OCI-M1 (cell line): ENCODE measurements around the gene CATSPERZ.
A peak's percentile ranks its signal among the peaks of the same experiment; 100 is the strongest.
"Not testable (repeated sequence)": the region's sequence is repeated elsewhere in the genome, so short reads cannot be mapped to it uniquely, and the experiment has no call there.

ENCODE experiments used
- DNase-seq: peaks from one replicate; lab custom pipeline; 2025; lab: John Stamatoyannopoulos, UW

Gene CATSPERZ

GRCh38 chr11:64304316-64305072 lies 4.3 kb downstream of the CATSPERZ start:
- DNase-seq = peak; percentile 97

- peak; percentile 99 for DNase-seq
Measured at GRCh38 chr11:64305075-64305690, 5.0 kb downstream of the CATSPERZ start, which contains the start of gene ESRRA. Gene ESRRA (plus strand): TSS chr11:64305524. CDS start chr11:64307180, 1,656 bp downstream.

GRCh38 chr11:64305691-64306562 lies 5.8 kb downstream of the CATSPERZ start:
- peak; percentile 92 for DNase-seq

GRCh38 chr11:64306563-64306875 lies 6.4 kb downstream of the CATSPERZ start:
- no peak for DNase-seq

- peak; percentile 21 for DNase-seq
Measured at GRCh38 chr11:64306876-64307622, 6.9 kb downstream of the CATSPERZ start.

GRCh38 chr11:64307795-64308194 lies 7.6 kb downstream of the CATSPERZ start:
- DNase-seq = not testable (repeated sequence)

GRCh38 chr11:64312947-64313346 lies 12.8 kb downstream of the CATSPERZ start:
- no peak for DNase-seq

- no peak for DNase-seq
Measured at GRCh38 chr11:64313491-64314145, 13.5 kb downstream of the CATSPERZ start.

- DNase-seq = no peak
Measured at GRCh38 chr11:64314146-64314804, 14.1 kb downstream of the CATSPERZ start.

GRCh38 chr11:64314805-64315561 lies 14.8 kb downstream of the CATSPERZ start:
- no peak for DNase-seq

DNA sequence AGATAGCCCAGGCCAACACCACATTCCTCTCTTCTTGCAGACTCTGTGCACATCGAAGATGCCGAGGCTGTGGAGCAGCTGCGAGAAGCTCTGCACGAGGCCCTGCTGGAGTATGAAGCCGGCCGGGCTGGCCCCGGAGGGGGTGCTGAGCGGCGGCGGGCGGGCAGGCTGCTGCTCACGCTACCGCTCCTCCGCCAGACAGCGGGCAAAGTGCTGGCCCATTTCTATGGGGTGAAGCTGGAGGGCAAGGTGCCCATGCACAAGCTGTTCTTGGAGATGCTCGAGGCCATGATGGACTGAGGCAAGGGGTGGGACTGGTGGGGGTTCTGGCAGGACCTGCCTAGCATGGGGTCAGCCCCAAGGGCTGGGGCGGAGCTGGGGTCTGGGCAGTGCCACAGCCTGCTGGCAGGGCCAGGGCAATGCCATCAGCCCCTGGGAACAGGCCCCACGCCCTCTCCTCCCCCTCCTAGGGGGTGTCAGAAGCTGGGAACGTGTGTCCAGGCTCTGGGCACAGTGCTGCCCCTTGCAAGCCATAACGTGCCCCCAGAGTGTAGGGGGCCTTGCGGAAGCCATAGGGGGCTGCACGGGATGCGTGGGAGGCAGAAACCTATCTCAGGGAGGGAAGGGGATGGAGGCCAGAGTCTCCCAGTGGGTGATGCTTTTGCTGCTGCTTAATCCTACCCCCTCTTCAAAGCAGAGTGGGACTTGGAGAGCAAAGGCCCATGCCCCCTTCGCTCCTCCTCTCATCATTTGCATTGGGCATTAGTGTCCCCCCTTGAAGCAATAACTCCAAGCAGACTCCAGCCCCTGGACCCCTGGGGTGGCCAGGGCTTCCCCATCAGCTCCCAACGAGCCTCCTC lies 15.7 kb downstream of the CATSPERZ start:
- DNase-seq = not testable (repeated sequence)

DNA sequence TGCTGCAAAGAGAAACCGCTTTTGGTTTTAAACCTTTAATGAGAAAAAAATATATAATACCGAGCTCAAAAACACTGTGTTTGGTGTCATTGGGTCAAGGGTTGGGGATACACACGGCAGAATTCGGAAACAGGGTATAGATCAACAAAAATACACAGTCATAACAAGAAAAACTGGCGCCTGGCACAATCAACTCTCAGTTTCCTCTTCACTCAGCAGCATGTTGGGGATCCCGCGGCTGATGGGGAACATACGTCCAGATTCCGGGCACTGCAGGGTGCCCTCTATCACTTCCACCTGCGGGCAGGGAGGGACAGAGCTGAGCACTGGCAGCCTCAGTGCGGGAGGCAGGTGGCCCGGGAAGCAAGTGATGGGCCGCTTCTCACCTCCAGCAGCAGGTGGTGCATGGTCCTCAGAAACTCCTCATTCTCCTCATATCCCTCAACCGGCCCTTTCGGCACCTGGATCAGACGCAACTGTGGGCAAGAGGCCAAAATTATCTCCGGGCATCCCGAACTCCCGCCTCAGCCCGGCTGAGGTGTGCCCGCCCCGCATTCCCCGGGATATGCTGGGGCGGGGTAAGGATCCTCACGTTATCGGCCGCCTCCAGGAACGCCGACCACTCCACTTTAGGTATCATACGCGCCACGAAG lies 16.6 kb downstream of the CATSPERZ start:
- peak; percentile 78 for DNase-seq

DNA sequence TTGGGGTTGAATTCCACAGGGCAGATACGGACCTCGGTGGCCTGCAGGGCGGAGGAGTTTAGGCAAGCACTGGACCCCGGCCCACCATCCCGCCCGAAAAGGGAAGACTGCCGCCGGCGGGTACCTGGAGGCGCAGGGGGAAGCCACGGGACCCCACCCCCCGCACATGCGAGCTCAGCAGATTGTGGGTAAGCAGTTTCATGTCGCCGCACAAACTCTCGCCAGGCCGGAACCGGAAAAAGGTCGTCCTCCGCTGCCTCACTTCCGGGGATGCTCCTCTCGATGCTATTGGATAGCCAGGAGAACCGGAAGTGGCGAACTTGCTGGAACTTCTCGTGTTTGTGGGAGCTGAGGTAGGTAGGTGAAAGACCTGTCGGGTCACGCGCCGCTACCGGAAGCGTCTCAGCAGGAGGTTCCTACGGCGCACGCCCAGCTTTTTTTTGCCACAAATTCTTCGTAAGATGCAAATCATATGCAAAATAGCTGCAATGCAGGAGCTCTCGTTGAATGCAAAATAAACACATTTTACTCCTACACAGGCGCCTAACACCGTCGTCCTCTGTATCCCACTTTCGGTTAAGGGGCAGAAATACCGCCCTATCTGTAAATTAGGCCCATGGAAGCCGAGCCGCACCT lies 17.3 kb downstream of the CATSPERZ start, which contains the start of gene TRMT112:
TSS of gene TRMT112 (minus strand) at position 235 of the 636 bp plus-strand sequence. CDS start at position 202, 33 bp downstream.
- peak; percentile 99 for DNase-seq

GRCh38 chr11:64317961-64318765 lies 18.0 kb downstream of the CATSPERZ start, which contains the start of gene PRDX5:
Gene PRDX5 (plus strand): TSS chr11:64318121. CDS start chr11:64318216, 95 bp downstream.
- peak; percentile 98 for DNase-seq

DNA sequence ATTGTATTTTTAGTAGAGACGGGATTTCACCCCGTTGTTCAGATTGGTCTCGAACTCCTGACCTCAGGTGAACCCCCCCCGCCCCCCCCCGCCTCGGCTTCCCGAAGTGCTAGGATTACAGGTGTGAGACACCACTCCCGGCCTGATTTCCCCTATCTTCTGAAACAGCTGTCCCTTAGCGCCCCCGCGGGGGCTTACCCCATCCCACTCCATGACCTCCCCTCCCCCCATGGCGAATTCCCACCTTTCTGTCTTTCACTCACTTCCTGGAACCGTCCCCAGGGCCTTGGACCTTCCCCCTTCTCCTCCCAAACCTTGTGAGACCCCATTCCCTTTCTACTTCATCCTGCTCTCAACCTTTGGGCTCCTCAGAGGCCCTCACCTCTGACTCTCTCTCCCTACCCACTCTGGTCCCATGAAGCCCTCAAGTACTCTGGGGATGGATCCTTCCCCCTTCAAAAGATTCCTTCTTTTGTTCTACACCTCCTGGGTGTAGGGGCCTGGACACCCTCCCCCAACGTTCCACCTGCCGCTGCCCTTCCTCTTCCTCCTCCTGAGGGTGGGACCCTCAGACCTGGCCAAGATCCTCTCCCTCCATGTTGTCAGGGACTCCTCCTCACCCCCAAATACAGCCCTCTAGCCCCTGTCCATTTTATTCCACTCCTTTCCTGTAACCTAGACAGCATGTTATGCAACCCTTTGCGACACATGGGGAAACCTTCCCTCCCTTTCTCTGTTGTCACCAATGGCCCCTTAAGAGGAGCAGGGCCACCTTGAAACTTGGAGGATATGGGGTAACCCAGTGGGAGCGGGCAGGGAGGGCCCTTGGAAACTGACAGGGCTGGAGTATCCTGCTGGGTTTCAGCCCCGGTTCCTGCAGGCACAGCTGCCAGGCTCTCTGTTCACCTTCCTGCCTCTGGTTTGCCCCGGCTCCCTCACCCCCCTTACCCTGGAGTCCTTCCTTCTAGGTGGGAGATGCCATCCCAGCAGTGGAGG lies 18.9 kb downstream of the CATSPERZ start:
- DNase-seq = peak; percentile 49

DNA sequence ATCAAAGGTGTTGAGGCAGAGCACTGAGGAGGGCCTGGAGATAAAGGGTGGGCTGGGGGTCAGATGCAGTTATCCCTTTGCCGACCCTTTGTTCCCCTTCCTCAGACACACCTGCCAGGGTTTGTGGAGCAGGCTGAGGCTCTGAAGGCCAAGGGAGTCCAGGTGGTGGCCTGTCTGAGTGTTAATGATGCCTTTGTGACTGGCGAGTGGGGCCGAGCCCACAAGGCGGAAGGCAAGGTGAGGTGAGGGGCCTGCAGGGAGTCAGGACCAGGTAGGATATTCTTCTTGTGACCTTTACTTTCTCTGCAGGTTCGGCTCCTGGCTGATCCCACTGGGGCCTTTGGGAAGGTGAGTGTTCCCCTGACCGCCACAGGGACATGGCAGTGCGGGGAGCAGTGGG lies 20.4 kb downstream of the CATSPERZ start:
- no peak for DNase-seq
